C4-2B (cell line): ENCODE measurements around the gene ANKMY1.

Experiments
- CTCF ChIP-seq: fragments of 450-650 bp; conservative IDR thresholded peaks from 2 replicates; pipeline ENCODE4 v1.5.1; 2017; ENCODE audit warnings: mild to moderate bottlenecking
- ZFX ChIP-seq: fragments of 450-650 bp; IDR thresholded peaks from 2 replicates; pipeline ENCODE4 v1.6.1; 2017

- TF ChIP-seq CTCF (no peak), ZFX (no peak)
Measured at GRCh38 chr2:240551288-240551687, 6.5 kb downstream of the ANKMY1 start.
